ENCODE data around the gene TYMP. TPM values are rescaled to one million over a fixed set of nuclear protein-coding genes. Genes with fewer than 3 reads are reported as not detected.

Gene TYMP
- total and polyA plus RNA-seq, 10 of the 15 experiments (the other 5 are each of a cell fraction or from before 2014, with no cell fraction given): 0.42 to 57.8 (median 24.6) TPM

- TF ChIP-seq ZBTB11 (CRISPR knock-in tag; IDR thresholded peaks at IDR 0.05): no peak
- no peak for TF ChIP-seq TBL1XR1 (IDR thresholded peaks at IDR 0.05; ENCODE audit: low read depth, low read length)
- TF ChIP-seq MAX (IDR thresholded peaks at IDR 0.05; ENCODE audit: low read depth, low read length): peak; percentile 39; the same call in 1 of the 2 replicates
- no peak for TF ChIP-seq NFIC (IDR thresholded peaks at IDR 0.05; ENCODE audit: low read depth, low read length)
- TF ChIP-seq GATAD2B (conservative IDR thresholded peaks at IDR 0.05; ENCODE audit: low read depth): no peak
Observed at GRCh38 chr22:50548040-50548920, 18.5 kb upstream of the TYMP start (continued).
